Panc1 (cell line): ENCODE measurements around the gene RNF167. TPM values are rescaled to one million over a fixed set of nuclear protein-coding genes. Genes with fewer than 3 reads are reported as not detected.
A peak's percentile ranks its signal among the peaks of the same experiment; 100 is the strongest.

Experiments
- ATAC-seq: fragments of 200-7000 bp; cut with Tn5 transposase; 2 replicates; pipeline ENCODE4 v1.9.1; 2020; ENCODE audit warnings: mild to moderate bottlenecking, moderate library complexity
- BruUV-seq: library from RNA; stranded (reverse); fragments of 400-500 nt; replicated peaks from 2 replicates; lab custom pipeline; 2021; lab: Mats Ljungman, UMichigan
- CTCF ChIA-PET: fragments of 300-600 bp; sonication (Branson Sonifier 250); formaldehyde crosslinking; loops from one replicate; lab custom pipeline; 2022; ENCODE audit warnings: antibody characterized with exemption; lab: Charles Lee
- POLR2A ChIA-PET: fragments of 300-600 bp; sonication (Branson Sonifier 250); formaldehyde crosslinking; loops from one replicate; lab custom pipeline; 2022; ENCODE audit warnings: antibody characterized with exemption; lab: Charles Lee
- DNase-seq: peaks from one replicate; pipeline ENCODE4 v3.0.0-alpha.2; 2010; ENCODE audit warnings: low read depth, low spot score
- H3K27ac ChIP-seq: 2 replicates; pipeline ENCODE4 v1.5.1; 2011; ENCODE audit warnings: mild to moderate bottlenecking, low read length, inconsistent platforms
- H3K27me3 ChIP-seq: fragments of 200-500 bp; sonication (Bioruptor generic); 2 replicates; pipeline ENCODE4 v1.6.0; 2014; ENCODE audit warnings: low read length, inconsistent platforms; ENCODE audit not compliant: control insufficient read depth, insufficient read depth
- H3K36me3 ChIP-seq: fragments of 200-500 bp; sonication (Bioruptor generic); 2 replicates; pipeline ENCODE4 v1.5.1; 2014; ENCODE audit warnings: inconsistent platforms, mild to moderate bottlenecking, low read length, moderate library complexity; ENCODE audit not compliant: control insufficient read depth, insufficient read depth
- H3K4me1 ChIP-seq: 2 replicates; pipeline ENCODE4 v1.5.1; 2011; ENCODE audit warnings: inconsistent platforms, mild to moderate bottlenecking, low read length, moderate library complexity; ENCODE audit not compliant: control insufficient read depth, insufficient read depth
- H3K4me3 ChIP-seq, 2 experiments: 2 replicates each; pipeline ENCODE4 v1.5.1; 2011 to 2012; ENCODE audit warnings: low read depth in 2 of 2, low read length in 2 of 2, mild to moderate bottlenecking in 2 of 2, inconsistent platforms in 1 of 2, moderate library complexity in 1 of 2
- H3K9me3 ChIP-seq: fragments of 200-500 bp; sonication (Bioruptor generic); 2 replicates; pipeline ENCODE4 v1.5.1; 2014; ENCODE audit warnings: low read depth, mild to moderate bottlenecking, inconsistent platforms, low read length, moderate library complexity; ENCODE audit not compliant: control insufficient read depth, insufficient read depth
- CTCF ChIP-seq: fragments of 450-650 bp; IDR thresholded peaks from 2 replicates; pipeline ENCODE4 v1.5.1; 2017; ENCODE audit warnings: mild to moderate bottlenecking
- POLR2AphosphoS5 ChIP-seq: IDR thresholded peaks from 2 replicates; pipeline ENCODE4 v1.6.1; 2012; ENCODE audit warnings: mild to moderate bottlenecking, low read depth, low read length, moderate library complexity
- REST ChIP-seq, 2 experiments: IDR thresholded peaks; 2 replicates each; pipeline ENCODE4 v1.6.1; 2011 to 2012; ENCODE audit warnings: low read depth in 2 of 2, control low read depth in 1 of 2, low read length in 1 of 2, mild to moderate bottlenecking in 1 of 2, moderate library complexity in 1 of 2; ENCODE audit not compliant: insufficient read depth in 1 of 2
- SIN3A ChIP-seq: IDR thresholded peaks from 2 replicates; pipeline ENCODE4 v1.6.1; 2012; ENCODE audit warnings: low read depth, mild to moderate bottlenecking, low read length, moderate library complexity, borderline replicate concordance; ENCODE audit not compliant: insufficient read depth
- TCF7L2 ChIP-seq: IDR thresholded peaks from 2 replicates; pipeline ENCODE4 v1.6.1; 2011; ENCODE audit warnings: mild to moderate bottlenecking, low read depth, low read length, inconsistent platforms
- in situ Hi-C: cut with HindIII; loops from 2 replicates; pipeline ENCODE4 v1.10.0; 2016; ENCODE audit warnings: low sequenced_read_pairs, low pct_unique_long_range_greater_than_20kb
- intact Hi-C: fragments of 100-400 bp; cut with micrococcal nuclease; formaldehyde crosslinking; loops from one replicate; pipeline ENCODE4 v1.10.0; 2022; ENCODE audit not compliant: unreplicated experiment
- total RNA-seq: library from RNA; stranded (reverse); gene quantifications from one replicate; pipeline ENCODE4 v1.2.1, GENCODE V29; 2021; ENCODE audit not compliant: unreplicated experiment

The RNF167 gene
- total RNA-seq, 1 experiment from 2014 or later: 95.8 TPM

- ChIA-PET POLR2A (no interaction called here), CTCF (no interaction called here)
- H3K4me3 ChIP-seq: no peak overlapping the region
- intact Hi-C loops: no loop called here
- no peaks in the 10 kb centered on the region for H3K9me3 ChIP-seq
- H3K4me1 ChIP-seq: peaks cover 9% of the 10 kb centered on the region
- DNase-seq: no peak
- in situ Hi-C loops: no loop called here
- BruUV-seq: TSS peak; percentile 31
- no peak for TF ChIP-seq SIN3A
- H3K27ac ChIP-seq: no peak overlapping the region
- no peak for ATAC-seq
- H3K36me3 ChIP-seq: peaks cover 11% of the 10 kb centered on the region
- H3K27me3 ChIP-seq: no peaks in the 10 kb centered on the region
Measured at GRCh38 chr17:4937553-4937952, 2.5 kb upstream of the RNF167 start.

- POLR2A ChIA-PET: no interaction called here
- Histone ChIP-seq H3K27me3 (no peaks in the 10 kb centered on the region), H3K4me1 (peaks cover 14% of the 10 kb centered on the region), H3K4me3 (no peak overlapping the region), H3K9me3 (no peaks in the 10 kb centered on the region), H3K36me3 (peaks cover 11% of the 10 kb centered on the region), H3K27ac (no peak overlapping the region)
- ATAC-seq (no peak), DNase-seq (no peak)
- in situ Hi-C loops: no loop called here
- intact Hi-C loops: no loop called here
- CTCF ChIA-PET: no interaction called here
- no TSS peak for BruUV-seq
- TF ChIP-seq SIN3A (no peak), TCF7L2 (no peak), POLR2AphosphoS5 (no peak)
Measured at GRCh38 chr17:4938069-4938491, 2.0 kb upstream of the RNF167 start.

GRCh38 chr17:4938688-4939545 lies 1.2 kb upstream of the RNF167 start:
- Histone ChIP-seq H3K4me1 (peaks cover 16% of the 10 kb centered on the region), H3K36me3 (peaks cover 11% of the 10 kb centered on the region), H3K9me3 (no peaks in the 10 kb centered on the region), H3K27ac (peak overlapping the region; percentile 87), H3K27me3 (no peaks in the 10 kb centered on the region), H3K4me3 (peak overlapping the region; percentile 90 to 92)
- in situ Hi-C loops (no loop called here), intact Hi-C loops (no loop called here)
- TF ChIP-seq REST (IDR thresholded peaks at IDR 0.05; ENCODE audit: insufficient read depth in 1 of 2, low read depth in 2 of 2, low read length in 1 of 2): no peak
- TF ChIP-seq POLR2AphosphoS5: no peak
- TF ChIP-seq CTCF: no peak
- TF ChIP-seq TCF7L2: no peak
- TF ChIP-seq SIN3A: no peak
- CTCF ChIA-PET: no interaction called here
- no peak for ATAC-seq
- BruUV-seq: no TSS peak
- POLR2A ChIA-PET: no interaction called here
- no peak for DNase-seq
